Raji (cell line): ENCODE results near the gene IFT20.

ENCODE experiments used
- POLR2A ChIP-seq: IDR thresholded peaks from 2 replicates; pipeline ENCODE4 v1.6.1; 2011; ENCODE audit warnings: low read depth, low read length, control low read depth; ENCODE audit not compliant: insufficient read depth

The IFT20 gene

GRCh38 chr17:28345419-28346198 lies 10.3 kb upstream of the IFT20 start:
- TF ChIP-seq POLR2A = no peak

DNA sequence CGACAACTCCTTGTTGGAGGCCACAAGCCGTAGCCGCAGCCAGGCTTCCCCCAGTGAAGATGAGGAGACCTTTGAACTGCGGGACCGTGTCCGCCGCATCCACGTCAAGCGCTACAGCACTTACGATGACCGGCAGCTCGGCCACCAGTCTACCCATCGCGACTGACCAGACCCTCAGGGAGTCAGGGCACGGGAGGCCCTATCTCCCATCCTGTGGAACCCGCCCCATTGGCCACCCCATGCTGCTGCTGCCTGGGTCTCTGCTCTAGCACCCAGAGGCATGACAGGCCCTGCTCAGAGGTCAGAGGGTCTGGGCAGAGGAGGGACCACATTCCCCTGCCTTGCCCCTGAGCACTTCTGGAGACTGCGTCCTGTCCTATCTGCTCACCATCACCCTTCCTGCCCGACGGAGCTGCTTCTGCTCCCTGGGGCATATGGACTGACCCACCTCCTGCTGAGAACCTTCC lies 9.2 kb upstream of the IFT20 start:
- TF ChIP-seq POLR2A = no peak

DNA sequence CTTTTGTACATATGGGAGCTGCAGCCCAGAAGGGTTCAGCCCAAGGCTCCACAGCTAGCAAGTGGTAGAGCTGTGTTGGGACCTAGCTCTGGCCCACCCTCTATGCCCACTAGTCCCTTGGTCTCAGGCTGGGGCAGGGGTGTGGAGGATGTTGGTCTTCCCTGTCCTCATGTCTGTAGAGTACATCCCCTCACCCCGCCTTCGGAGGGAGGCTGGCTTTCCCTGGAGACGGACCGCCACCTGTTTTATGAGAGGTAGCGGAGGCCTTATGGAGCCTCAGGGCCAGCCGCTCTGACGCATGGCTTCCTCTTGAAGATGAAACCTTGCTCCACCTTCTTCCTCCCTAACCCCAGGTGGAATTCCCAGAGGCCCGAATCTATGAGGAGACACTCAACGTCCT lies 8.7 kb upstream of the IFT20 start:
- TF ChIP-seq POLR2A = no peak

GRCh38 chr17:28343491-28343932 lies 8.2 kb upstream of the IFT20 start:
- 0 out of 2 replicates have a peak, but pooled peaks have one; percentile 11 for TF ChIP-seq POLR2A

DNA sequence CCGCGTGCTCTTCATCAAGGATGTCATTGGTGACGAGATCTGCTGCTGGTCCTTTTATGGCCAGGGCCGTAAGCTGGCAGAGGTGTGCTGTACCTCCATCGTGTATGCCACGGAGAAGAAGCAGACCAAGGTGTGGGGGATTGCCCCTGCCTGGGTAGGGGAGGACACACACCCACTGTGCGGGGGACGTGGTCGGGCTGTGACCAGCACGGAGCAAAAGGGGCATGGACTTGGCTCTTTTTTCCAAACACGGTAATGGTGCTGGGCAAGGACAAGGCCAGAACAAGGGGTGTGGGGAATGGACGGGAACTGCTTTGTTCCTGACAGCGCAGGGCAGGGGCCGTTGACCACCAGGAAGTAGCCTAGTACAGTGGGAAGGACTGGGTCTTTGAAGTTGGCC lies 7.0 kb upstream of the IFT20 start:
- no peak for TF ChIP-seq POLR2A

DNA sequence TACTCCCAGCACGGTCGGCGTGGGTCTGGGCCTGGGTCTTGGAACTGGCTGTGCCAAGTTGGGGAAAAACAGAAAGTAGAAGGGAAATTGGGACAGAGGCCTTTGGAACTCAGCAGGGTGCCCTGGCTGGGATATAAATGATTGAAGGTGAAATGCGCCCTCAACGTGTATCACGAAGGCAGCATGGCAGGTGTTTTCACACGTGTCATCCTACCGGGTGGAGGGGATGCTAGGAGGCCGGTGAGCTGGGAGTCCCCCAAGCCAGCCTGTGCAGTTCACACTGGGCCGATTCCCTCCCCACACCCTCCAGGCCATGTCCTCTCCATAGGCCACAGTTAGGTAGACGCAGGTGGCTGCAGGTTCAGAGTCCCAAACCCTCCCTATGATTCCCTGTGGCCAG lies 6.2 kb upstream of the IFT20 start:
- no peak for TF ChIP-seq POLR2A

DNA sequence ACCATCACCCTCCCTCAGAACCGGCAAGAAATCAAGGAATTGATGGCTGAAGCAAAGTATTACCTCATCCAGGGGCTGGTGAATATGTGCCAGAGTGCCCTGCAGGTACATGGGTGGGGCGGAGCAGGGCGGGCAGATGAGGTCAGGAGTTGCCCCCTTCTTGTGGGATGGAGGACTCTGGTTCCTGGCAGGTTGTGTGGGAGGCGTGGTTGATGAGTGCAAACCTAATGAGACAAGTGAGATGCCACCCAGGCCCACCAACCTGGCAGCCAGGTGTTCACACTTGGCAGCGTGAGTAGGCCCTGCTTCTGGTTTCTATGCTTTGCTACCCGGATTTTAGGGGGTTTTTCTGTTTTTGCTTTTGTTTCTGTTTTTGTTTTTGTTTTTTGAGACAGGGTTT lies 5.1 kb upstream of the IFT20 start:
- no peak for TF ChIP-seq POLR2A

DNA sequence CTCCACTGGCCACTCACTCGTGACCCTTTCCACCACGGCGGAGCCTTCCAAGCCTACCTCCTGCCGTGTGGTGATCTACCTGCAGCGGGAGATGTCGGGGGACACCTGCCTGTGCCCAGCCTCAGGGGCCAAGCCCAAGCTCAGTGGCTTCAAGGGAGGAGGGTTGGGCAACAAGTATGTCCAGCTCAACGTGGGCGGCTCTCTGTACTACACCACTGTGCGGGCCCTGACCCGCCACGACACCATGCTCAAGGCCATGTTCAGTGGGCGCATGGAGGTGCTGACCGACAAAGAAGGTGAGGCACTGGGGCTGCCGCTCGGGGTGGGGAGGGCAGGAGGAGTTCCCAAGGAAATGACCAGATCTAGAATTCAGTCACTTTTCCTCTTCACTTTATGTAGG lies 4.2 kb upstream of the IFT20 start:
- TF ChIP-seq POLR2A = no peak

DNA sequence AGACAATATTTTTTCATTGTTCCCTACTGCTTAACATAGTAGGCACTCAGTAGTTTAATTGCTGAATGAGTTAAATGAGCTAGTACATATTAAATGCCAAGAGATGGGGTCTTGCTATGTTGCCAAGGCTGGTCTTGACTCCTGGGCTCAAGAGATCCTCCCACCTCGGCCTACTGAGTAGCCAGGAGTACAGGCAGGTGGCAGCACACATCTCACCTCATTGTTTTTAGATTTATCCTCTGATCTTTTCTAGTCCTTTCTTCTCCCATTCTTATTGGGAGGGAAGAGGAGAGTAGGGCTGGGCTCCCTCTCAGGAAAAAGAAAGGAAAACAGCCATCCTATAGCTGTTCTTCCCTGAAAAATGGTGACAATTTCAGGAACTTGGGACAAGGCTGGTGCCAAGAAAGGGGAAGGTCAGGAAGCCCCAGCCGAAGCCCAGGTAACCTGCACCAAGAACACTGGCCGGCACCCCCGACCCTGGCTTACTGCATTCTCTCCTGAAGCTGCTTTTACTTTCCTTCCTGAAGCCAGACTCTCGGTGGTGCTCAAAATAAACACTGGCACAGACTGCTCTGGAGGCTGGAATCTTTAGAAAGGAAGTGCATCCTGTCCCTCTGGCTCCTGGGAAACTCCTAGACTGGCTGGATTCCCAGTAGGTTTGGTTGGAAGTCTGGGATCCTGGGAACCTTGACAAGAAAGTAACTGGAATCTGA lies 2.9 kb upstream of the IFT20 start:
- TF ChIP-seq POLR2A = no peak

- no peak for TF ChIP-seq POLR2A
Measured at GRCh38 chr17:28335959-28336871, 943 bp upstream of the IFT20 start.

DNA sequence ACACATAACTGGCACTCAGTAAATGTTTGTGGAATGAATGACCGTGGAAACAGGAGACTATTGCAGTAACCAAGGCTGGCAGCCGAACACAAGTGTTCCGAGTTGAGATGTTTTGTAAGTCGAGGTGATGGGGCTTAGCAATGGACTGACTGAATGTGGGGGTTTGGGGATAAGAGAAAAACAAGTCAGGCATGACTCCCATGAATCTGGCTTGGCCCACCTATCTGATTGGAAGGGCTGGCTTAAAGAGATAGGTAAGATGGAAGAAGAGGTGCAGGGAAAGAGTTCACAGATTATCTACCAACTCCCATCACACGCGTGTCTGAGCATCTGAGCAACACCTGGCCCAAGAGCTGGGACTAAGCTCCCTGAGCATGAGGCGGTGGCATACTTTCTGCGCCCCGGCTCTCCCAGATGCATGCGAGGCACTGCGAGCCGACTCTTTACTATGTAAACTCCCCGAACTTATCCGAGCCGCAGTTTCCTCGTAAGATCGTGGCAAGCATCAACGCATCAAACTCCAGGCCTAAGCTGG lies 539 bp downstream of the IFT20 start:
- no peak for TF ChIP-seq POLR2A

GRCh38 chr17:28334171-28334570 lies 1.1 kb downstream of the IFT20 start:
- TF ChIP-seq POLR2A = no peak

DNA sequence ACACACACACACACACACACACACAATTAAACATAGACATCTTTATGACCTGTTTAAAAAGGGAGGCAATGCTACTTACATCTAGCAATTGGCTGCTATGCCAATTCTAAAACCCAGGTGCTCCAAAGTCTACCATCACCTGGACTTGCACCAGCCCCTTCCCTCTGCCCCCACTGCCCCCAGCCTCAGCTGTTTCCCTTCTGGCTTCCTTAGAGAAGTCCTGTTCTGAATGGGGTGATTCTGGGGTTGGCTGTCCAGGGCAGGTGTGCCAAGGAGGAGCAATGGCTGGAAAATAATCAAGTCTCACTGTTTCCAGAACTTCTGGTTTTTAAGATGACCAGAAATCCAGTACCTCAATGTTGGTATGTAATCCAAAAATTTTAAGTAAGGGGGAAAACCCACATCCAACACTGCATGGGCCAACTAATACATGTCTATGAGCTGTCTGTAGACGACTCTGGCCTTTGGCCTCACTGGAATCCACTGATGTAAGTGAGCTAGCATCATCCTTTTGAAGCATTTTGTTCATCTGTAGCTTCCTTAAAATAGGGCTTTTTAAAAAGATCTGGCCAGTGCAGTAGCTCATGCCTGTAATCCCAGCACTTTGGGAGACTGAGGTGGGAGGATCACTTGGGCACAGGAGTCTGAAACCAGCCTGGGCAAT lies 2.1 kb downstream of the IFT20 start:
- TF ChIP-seq POLR2A = no peak

DNA sequence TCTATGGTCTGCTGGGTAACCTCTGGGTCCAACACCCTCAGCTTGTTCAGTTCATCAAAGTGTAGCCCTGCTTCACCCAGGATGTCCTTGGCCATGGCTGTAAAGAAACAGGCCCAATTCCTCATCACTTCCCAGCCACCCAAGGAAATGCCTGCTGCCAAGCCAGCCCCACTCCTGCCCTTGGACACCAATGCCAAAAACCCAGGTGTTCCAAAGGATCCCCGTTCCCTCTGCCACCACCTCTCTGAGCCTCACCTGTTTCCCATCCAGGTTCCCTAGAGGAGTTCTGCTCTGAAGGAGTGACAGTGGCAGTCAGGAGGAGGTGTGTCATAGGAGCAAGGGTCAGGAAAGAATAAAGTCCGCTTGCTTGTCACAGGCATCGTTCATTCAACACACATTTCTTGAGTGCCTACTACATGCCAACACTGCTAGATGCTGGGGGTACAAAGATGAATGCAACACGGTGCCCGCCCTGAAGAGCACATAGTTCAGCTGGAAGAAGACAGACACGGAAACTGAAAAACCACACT lies 3.3 kb downstream of the IFT20 start:
- TF ChIP-seq POLR2A = no peak
